Loucy (cell line): ENCODE data around the gene FARSA.

Experiments
- EZH2phosphoT487 ChIP-seq: fragments of 200-600 bp; IDR thresholded peaks from 2 replicates; pipeline ENCODE4 v1.6.1; 2018; ENCODE audit warnings: antibody characterized with exemption, mild to moderate bottlenecking, moderate library complexity, borderline replicate concordance
- TF ChIP-seq, protein P1 (sequence below): fragments of 200-600 bp; sonication (generic); conservative IDR thresholded peaks from 2 replicates; pipeline ENCODE4 v1.5.1; 2014; ENCODE audit warnings: mild to moderate bottlenecking, antibody characterized with exemption, low read length

DNA sequence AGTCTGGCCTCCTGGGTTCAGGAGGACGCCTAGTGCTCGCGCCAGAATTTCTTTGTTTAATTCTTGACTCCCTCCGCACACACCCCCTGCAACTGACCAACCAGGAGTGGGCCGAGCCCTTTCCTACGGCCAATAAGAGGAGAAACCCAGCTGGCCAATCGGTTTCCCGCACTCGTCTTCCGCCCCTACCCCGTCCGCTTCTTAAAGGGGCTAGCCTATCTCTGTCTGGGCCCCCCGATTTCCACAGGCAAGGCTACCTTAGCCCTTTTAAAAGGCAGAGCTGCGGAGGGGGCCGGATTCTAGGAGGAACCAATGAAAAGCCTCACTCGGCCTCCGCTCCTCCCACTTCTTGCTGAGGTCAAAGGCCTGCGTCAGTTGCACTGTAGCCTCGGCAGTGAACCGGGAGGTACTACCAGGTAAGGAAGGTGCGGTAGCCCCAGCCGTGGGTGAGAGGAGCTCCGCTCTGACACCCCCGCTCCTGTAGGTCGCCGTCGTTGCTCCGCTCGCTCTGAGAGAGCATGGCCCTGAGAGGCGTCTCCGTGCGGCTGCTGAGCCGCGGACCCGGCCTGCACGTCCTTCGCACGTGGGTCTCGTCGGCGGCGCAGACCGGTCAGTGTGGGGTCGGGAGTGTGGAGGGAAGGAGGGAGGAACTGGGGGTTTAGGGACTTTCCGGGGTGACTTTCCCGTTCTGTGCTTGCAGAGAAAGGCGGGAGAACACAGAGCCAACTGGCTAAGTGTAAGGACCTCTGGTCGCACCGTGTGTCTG is 42.5 kb downstream of the FARSA start, which contains the start of gene GCDH:
- TF ChIP-seq, protein P1, sequence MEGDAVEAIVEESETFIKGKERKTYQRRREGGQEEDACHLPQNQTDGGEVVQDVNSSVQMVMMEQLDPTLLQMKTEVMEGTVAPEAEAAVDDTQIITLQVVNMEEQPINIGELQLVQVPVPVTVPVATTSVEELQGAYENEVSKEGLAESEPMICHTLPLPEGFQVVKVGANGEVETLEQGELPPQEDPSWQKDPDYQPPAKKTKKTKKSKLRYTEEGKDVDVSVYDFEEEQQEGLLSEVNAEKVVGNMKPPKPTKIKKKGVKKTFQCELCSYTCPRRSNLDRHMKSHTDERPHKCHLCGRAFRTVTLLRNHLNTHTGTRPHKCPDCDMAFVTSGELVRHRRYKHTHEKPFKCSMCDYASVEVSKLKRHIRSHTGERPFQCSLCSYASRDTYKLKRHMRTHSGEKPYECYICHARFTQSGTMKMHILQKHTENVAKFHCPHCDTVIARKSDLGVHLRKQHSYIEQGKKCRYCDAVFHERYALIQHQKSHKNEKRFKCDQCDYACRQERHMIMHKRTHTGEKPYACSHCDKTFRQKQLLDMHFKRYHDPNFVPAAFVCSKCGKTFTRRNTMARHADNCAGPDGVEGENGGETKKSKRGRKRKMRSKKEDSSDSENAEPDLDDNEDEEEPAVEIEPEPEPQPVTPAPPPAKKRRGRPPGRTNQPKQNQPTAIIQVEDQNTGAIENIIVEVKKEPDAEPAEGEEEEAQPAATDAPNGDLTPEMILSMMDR = no peak
- no peak for TF ChIP-seq EZH2phosphoT487
